T-helper 2 cell (primary cell): ENCODE results near the gene ZFP82.

ENCODE experiments used
- DNase-seq, 5 experiments: peaks; one replicate each; pipeline versions ENCODE4 v3.0.0 to v3.0.0-alpha.2; 2012 to 2022
- total RNA-seq, 2 donors: gene quantifications; one replicate each; lab custom pipeline; 2026; lab: John Stamatoyannopoulos, UW

ZFP82 gene
- 1.9 to 8.1 reads per million in 2 donors for total RNA-seq

GRCh38 chr19:36418287-36419001, at the start of gene ZFP82:
ZFP82 (minus strand) TSS chr19:36418644; CDS start chr19:36409789, 8,855 bp downstream.
- peak; percentile 46 to 89 (median 63) for DNase-seq

GRCh38 chr19:36460046-36460445, 41.6 kb upstream of the ZFP82 start:
- no peak for DNase-seq

GRCh38 chr19:36456831-36457230, 38.4 kb upstream of the ZFP82 start:
- no peak for DNase-seq

GRCh38 chr19:36449059-36449670, 30.7 kb upstream of the ZFP82 start:
- DNase-seq = no peak

- DNase-seq = no peak
Observed at GRCh38 chr19:36441339-36441738, 22.9 kb upstream of the ZFP82 start.

GRCh38 chr19:36436531-36436930, 18.1 kb upstream of the ZFP82 start:
- peak in 1 of 5 experiments; percentile 20 for DNase-seq

GRCh38 chr19:36423925-36424324, 5.5 kb upstream of the ZFP82 start:
- no peak for DNase-seq

- DNase-seq = no peak
Observed at GRCh38 chr19:36421749-36422481, 3.5 kb upstream of the ZFP82 start.

GRCh38 chr19:36420961-36421748, 2.7 kb upstream of the ZFP82 start:
- no peak for DNase-seq

GRCh38 chr19:36417752-36418286, 625 bp downstream of the ZFP82 start:
- no peak for DNase-seq

GRCh38 chr19:36409841-36410240, 8.6 kb downstream of the ZFP82 start:
- DNase-seq = no peak

GRCh38 chr19:36408101-36408500, 10.3 kb downstream of the ZFP82 start:
- DNase-seq = no peak

GRCh38 chr19:36404498-36404897, 13.9 kb downstream of the ZFP82 start:
- DNase-seq = no peak

GRCh38 chr19:36401475-36401874, 17.0 kb downstream of the ZFP82 start:
- no peak for DNase-seq

- no peak for DNase-seq
Observed at GRCh38 chr19:36398571-36398970, 19.9 kb downstream of the ZFP82 start.

GRCh38 chr19:36392916-36393673, 25.3 kb downstream of the ZFP82 start:
- no peak for DNase-seq

GRCh38 chr19:36379510-36379819, 39.0 kb downstream of the ZFP82 start:
- DNase-seq = no peak

GRCh38 chr19:36378625-36379509, 39.6 kb downstream of the ZFP82 start, which contains the start of gene ZFP14:
ZFP14 (minus strand) TSS chr19:36379201; CDS start chr19:36367892, 11,309 bp downstream.
- DNase-seq = peak; percentile 88 to 97 (median 92)

- no peak for DNase-seq
Observed at GRCh38 chr19:36377541-36378178, 40.8 kb downstream of the ZFP82 start.

GRCh38 chr19:36373638-36374156, 44.7 kb downstream of the ZFP82 start:
- DNase-seq = no peak
